ENCODE data around the gene TTC14.

DNA sequence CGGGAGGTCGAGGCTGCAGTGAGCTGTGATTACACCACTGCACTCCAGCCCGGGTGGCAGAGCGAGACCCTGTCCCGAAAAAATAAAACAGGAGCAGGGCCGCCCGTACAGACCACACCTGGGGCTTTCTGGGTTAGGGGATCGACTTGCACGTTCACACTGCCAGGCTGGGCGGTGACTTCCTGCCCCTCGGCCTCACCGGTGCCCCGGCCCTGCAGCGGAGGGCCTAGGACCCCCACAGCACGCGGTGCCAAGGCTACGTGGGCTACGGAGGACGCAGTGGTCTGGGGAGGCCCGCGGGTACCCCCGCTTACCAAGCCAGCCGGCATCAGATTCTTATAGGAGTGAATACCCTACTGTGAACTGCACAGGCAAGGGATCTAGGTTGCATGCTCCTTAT lies 11.6 kb upstream of the TTC14 start:
- TF ChIP-seq, protein P1, sequence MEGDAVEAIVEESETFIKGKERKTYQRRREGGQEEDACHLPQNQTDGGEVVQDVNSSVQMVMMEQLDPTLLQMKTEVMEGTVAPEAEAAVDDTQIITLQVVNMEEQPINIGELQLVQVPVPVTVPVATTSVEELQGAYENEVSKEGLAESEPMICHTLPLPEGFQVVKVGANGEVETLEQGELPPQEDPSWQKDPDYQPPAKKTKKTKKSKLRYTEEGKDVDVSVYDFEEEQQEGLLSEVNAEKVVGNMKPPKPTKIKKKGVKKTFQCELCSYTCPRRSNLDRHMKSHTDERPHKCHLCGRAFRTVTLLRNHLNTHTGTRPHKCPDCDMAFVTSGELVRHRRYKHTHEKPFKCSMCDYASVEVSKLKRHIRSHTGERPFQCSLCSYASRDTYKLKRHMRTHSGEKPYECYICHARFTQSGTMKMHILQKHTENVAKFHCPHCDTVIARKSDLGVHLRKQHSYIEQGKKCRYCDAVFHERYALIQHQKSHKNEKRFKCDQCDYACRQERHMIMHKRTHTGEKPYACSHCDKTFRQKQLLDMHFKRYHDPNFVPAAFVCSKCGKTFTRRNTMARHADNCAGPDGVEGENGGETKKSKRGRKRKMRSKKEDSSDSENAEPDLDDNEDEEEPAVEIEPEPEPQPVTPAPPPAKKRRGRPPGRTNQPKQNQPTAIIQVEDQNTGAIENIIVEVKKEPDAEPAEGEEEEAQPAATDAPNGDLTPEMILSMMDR (IDR thresholded peaks at IDR 0.05): no peak
- no peak for TF ChIP-seq POLR2A (IDR thresholded peaks at IDR 0.05)

Data from body of pancreas (tissue), 4 donors.